ENCODE measurements around the gene SLC43A3.

Gene SLC43A3

DNA sequence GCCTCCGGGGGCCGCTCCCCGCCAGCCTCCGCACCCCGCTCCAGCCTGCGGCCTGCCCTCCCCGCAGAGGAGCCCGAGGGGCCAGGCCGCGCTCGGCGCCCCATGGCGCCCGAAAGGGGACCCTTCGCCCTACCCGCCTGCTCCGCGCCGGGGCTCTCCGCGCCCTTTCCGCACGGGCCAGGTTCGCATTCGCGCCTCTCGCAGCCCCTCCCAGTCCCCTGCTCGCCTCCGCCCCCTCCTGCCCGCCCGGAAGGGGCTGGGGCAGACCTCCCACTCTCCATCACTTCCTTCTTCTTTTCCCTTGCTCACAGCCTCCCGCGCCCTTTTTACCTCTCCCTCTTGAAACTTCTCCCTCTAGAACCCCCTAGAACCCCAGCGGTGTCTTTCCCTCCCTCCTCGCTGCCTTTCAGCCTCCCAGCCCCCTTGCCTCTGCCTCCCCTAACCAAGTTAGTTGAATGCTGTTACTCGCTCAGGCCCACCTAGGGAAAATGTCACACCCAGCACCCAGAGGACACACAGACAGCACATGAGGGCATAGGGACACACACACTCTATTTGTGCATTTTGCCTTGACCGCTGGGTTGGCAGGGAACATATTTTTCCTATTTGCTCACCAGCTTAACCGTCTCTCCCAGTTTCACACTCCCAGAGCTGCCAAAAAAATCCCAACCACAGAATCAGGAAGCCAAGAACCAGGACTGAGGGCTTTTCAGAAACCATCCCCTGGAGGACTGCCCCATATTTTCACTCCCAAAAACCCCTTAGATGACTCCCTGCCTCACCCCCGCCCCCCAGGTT is at the start of gene SLC43A3:
Gene SLC43A3 (minus strand): TSS at position 193 of the 798 bp plus-strand sequence. CDS start 949 bp downstream, outside the sequence.
- peak; percentile 67 for DNase-seq

DNA sequence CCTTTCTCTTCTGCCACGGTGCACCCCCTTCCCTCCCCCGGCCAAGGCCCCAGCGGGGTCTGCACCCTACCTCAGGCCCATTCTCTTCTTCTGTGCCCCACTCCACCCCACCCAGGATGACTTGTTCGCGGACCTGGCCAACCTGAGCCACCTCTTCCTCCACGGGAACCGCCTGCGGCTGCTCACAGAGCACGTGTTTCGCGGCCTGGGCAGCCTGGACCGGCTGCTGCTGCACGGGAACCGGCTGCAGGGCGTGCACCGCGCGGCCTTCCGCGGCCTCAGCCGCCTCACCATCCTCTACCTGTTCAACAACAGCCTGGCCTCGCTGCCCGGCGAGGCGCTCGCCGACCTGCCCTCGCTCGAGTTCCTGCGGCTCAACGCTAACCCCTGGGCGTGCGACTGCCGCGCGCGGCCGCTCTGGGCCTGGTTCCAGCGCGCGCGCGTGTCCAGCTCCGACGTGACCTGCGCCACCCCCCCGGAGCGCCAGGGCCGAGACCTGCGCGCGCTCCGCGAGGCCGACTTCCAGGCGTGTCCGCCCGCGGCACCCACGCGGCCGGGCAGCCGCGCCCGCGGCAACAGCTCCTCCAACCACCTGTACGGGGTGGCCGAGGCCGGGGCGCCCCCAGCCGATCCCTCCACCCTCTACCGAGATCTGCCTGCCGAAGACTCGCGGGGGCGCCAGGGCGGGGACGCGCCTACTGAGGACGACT is 49.3 kb upstream of the SLC43A3 start:
- no peak for DNase-seq

DNA sequence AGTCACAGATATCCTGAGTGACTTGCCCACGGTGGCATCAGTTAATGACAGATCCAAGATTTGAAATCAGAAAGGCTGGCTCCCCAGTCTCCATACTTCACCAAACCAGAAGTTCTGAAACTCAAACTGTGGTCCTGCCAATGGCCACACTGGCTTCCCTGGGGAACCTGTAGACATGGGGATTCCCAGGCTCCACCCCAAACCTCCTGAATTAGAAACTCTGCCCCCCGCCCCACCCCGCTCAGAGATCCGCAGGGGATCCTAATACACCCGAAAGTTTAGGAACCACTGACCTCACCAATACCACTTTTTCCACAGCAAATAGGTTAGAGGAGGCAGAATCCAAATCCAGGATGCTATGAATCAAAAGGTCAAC is 48.7 kb upstream of the SLC43A3 start:
- no peak for DNase-seq

DNA sequence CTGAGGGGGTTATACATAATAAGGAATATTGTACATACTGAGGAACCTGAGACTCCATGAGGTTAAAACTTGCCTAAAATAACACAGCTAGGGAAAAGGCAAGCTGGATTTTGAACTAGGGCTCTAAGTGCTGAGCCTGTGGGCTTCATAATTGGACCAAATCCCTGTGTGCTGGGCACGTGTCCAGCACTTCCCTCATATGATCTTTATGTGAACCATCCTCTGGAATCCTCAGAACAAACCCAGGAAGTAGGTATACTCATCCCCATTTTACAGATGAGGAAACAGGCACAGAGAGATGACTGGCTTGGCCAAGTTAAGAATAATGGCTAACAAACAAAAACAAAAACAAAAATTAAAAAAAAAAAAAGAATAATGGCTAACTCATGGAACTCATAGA is 48.3 kb upstream of the SLC43A3 start:
- DNase-seq = no peak

DNA sequence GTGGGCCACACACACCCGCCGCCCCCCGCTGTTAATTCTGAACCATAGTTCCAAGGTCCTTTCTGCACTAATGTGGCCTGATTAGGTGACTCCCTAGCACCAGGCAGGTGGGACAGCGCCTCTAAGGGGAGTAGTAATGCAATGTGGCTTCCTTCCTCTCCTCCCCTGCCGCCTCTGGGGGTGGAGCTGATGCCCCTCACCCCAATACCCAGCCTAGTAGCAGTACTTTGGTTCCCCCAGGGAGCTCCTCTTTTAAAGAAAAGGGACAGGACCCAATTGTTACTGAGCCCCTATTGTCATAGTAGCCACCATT is 47.8 kb upstream of the SLC43A3 start:
- no peak for DNase-seq

DNA sequence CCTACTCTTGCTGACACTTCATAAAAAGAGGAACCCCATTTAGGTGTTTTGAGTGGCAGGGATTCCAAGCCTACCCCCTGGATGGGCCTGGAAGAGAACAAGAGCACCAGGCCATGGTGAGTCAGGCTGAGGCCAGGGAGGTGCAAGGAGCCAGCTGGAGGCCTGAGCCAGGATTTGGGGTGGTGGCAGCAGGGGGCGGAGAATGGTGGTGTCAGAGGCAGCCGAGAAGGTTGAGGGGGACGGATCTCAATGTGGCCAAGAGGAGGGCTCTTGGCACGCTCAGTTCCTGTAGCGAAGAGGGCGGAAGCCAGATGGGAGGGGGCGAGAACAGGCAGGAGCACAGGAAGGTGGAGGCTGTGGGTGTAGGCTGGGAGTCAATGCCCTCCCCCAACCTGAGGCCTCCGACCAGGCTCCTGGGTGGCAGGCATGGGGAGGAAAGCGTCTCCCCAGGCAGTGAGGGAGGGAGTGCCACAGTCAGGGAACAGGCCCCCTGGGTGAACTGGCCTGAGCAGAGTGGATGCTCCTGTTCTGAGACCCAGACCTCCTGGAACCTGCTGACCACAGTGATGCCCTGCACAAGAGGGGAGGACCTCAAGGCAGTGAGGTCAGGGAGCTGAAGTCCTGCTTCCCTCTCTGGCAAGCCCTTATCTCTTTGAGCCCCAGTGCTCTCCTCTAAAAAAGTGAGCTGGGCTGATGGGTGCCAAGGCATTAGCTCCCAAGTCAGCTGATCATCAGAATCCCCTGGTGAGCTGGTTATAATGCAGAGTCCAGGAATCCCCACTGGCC is 47.3 kb upstream of the SLC43A3 start:
- DNase-seq = no peak

DNA sequence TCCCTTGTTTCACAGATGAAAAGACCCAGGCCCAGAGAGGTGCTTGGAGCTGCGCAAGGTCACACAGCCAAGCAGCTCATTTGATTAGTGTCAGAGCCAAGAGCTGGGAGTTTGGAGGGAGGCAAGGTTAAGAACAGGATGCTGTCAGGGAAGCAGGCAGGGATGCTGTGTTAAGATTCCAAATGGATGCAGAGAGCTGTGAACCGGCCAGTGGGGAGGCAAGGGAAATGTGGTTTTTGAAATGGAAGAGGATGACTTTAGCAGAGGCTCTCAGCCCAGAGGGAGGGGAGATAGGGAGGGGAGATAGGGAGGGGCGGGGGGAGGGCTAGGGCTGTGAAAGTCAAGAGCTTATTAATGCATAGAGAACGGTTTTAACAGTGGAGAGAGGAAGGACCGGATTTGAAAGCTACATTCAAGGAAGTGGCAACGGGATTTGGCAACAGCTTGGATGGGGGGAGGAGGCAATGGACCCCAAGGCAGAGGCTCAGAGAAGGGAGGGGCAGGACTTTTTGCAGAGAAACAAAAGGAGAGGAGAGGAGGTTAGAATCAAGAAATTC is 46.4 kb upstream of the SLC43A3 start:
- no peak for DNase-seq

DNA sequence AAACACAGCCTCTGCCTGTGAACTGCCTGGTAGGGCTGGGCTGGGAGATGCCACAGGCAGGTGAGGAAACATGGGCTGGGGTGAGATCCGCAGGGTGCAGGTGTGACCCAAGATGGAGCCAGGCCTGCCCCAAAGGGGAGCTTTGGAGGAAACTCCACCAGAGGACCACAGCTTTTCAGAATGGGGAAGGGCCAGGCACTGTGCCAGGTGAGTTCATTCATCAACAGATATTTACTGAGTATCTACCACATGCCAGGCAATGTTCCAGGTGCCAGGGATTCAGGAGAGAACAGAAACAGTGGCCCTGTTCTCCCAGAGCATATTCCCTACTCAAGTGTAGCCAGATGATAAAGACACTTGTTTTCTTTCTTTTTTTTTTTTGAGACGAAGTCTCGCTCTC is 44.6 kb upstream of the SLC43A3 start:
- DNase-seq = no peak

DNA sequence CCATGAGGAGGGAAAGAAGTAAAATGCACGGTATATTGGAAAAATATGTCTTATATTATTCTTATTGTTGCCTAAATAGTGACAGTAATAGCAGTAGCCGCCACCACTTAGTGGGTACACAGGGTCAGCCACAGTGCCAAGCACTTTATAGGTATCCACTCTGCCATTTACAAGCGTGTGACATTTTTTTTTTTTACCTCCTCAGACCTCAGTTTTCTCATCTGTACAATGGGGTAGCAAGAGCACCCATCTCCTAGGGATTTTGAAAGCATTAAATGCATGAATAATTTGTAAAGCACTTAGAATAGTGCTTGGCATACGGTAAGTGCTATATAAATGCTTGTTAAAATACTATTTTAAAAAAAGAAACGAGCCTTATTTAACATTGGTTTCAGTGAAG is 42.3 kb upstream of the SLC43A3 start:
- no peak for DNase-seq

DNA sequence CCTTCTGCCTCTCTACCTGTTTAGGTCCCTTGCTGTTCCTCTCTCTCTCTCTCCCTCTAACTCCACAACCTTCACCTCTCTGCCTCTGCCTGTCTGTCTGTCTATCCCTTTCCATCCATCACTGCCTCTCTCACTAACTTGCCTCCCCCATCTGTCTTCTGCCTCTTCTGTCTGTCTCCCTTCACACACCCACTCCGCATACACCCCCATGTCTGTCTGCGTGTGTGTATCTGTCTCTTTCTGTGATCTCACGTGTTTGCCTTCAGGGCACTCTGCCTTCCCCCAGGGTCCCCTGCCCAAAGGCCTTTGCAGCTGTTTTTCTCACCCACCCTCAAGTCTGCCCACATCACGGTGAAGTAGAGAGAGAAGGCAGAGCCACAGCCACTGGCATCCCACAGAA is 41.4 kb upstream of the SLC43A3 start:
- DNase-seq = no peak

DNA sequence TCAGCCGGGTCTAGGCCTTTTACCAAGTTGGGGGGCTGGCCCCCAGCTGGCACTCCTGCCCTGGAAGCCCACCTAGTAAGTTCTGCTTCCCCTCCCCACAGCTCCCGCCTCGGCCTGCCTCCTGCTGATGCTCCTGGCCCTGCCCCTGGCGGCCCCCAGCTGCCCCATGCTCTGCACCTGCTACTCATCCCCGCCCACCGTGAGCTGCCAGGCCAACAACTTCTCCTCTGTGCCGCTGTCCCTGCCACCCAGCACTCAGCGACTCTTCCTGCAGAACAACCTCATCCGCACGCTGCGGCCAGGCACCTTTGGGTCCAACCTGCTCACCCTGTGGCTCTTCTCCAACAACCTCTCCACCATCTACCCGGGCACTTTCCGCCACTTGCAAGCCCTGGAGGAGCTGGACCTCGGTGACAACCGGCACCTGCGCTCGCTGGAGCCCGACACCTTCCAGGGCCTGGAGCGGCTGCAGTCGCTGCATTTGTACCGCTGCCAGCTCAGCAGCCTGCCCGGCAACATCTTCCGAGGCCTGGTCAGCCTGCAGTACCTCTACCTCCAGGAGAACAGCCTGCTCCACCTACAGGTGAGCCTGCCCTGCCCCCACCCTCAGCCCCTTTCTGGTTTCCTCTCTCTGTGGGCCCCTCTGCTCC is 40.7 kb upstream of the SLC43A3 start:
- no peak for DNase-seq

DNA sequence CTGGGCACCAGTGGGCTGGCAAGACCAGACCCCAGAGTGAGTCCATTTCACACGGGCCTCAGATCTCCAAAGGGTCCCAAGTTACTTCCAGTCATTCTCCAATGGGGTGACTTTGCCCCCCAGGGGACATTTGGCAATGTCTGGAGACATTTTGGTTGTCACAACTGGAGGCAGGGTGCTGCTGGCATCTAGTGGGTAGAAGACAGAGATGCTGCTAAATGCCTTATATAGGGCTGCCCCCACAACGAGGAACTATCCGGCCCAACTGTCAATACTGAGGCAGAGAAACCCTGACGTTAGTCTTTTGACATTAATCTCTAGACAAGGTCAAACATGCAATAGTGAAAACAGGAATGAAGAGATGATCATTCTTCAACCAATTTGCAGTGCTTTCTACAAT is 39.8 kb upstream of the SLC43A3 start:
- DNase-seq = no peak

DNA sequence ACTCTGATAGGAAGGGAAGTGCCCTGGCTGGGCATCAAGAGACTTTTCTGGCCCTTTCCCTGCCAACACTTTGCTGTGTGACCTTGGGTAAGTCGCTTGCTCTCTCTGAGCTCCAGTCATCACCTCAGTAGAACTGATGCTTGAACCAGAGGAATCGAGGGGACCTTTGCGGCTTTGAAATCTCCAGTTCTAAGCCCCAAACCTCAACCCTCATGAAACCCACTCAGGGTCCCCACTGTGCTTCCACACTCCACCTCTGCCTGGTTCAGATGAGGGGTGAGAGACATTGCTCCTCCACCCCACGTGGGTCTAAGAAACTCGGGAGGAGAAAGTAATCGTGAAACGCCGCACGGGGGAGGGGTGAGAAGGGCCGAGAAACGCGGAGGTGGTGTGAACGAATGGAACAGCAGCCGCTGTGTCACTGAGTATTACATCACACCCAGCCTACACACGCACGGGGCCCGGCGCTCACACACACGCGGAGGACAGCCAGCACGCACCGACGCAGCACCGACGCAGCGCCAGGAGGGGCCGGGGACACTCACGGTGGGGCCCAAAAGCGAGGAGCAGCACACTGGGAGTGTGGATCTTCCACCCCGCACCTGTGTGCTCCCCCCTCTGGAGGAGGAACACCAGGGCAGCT is 37.7 kb upstream of the SLC43A3 start:
- no peak for DNase-seq

DNA sequence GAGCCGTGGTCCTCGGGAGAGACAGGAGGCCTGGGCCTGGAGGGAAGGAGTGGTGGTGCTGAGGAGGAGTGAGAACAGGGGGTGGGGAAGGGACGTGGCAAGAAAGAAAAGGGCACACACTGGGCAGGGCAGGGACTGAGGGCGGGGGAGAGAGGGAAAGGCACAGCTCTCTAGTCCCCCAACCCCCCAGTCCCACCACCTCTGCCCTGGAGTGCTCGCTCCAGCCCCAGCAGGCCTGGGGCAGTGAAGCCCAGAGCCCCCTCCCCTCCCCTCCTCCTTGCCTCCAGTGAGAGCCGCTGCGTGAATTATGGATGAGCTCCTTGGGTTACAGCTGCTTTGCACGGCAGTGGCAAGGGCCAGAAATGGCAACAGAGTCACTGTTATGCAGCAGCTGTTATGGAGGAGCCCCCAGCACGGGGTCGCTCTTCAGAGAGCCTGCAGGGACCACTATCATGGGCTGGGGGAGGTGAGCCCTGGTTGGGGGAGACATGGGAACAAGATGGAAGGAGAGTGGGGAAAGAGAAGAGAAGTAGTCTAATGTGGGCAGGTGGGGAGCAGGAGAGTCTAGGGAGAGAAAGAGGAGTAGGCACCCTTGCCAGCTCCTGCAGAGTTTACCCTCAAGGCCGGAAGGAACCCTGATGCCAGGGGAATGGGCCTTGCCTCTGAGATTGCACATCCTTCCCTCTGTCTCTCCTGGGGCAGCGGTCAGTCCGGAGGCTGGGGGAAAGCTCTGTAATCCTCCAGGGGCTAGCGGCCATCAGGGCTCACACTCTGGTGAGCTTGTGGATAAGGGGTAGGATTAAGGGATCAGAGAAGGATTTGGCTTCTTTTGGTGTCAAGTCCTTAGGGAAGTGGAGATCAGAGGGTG is 37.0 kb upstream of the SLC43A3 start:
- no peak for DNase-seq

DNA sequence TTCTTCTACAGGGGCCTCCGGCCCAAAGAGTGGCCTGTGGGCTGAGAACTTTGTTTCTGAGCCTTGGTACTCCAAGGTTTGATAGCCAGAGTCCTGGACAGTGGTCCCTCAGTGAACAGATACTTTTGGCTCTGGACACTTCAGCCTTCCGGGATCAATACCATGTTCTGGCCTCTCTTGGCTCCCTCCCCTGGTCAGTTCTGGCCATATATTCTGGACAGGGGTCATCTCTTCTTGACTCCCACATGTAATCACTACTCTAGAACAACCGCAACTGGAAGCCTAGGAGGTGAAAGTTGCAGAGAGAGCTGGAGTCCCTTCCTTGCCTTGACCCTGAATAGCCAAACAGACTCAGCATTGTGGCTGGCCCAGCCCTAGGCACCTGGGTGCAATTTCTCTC is 35.7 kb upstream of the SLC43A3 start:
- no peak for DNase-seq

DNA sequence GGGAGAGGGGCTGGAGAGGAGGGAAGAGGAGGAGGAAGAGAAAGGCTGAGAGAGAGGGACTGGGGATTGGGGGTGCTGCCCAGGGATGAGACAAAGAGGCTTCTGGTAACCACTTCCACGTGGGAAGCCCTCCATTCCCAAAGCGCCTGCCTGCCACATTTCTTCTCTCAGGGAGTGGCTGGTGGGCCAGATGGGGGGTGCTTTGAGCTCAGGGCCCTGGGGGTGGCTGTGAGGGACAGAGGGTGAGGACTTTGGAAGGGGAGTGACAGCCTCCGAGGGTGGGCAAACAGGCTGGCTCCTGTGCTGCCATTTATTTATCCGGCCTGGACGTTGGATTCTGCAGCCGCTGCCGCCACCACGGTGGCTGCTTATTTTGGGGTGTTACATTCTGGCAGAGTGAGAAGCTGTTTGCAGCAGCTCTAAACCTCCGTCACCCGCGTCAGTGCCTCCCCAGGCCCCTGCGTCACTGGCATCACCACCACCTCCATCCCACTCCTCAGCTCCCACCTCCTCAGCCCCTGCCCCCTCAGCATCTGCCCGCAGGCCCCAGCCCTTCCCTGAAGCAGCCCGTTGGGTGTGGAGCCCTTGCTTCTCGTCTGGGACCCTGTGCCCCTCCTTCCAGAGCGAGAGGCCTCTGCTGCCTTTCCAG is 35.0 kb upstream of the SLC43A3 start:
- no peak for DNase-seq

DNA sequence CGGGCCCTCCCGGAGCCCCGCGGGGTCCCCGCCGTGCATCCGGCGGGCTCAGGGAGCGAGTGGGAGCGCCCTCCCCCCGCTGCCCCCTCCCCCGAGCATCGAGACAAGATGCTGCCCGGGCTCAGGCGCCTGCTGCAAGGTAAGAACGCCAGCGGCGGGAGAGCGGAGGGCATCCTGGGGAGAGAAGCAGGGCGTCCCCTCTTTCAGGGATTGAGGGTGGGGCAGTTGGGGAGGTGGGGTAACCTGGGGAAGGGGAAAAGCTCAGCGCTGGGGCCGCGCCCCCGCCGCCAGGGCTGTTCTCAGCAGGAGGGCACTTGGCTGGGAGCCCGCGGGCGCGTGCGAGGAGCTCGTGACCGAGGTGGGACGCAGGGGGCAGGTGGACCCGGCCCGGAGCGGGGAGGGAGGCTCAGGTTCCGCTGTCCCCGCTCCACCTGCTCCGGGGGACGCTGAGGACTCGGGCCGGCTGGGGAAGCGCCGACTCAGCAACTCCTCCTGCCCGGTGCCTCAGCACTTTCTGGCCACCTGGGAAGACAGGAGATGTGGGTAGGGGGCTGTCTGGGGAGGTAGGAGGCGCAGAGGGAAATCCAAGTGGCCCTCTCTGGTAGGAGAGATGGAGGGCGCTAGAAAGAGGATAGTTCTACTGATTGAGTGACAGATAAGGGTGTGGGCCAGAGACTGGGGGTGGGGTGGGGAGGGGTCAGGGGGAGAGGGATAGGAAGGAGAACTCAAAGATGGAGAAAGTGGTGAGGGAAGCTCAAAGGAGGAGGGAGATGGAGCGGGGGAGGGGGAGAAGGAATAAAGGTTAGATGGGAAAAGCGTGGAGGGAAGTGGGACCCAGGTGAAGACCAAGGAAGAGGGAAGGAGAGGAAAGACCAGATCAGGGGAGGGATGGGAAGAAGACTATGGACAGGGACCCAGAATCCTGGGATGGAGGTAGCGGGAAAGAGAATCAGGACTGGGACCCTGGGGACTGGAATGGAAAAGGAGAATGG is 34.1 kb upstream of the SLC43A3 start:
- no peak for DNase-seq

DNA sequence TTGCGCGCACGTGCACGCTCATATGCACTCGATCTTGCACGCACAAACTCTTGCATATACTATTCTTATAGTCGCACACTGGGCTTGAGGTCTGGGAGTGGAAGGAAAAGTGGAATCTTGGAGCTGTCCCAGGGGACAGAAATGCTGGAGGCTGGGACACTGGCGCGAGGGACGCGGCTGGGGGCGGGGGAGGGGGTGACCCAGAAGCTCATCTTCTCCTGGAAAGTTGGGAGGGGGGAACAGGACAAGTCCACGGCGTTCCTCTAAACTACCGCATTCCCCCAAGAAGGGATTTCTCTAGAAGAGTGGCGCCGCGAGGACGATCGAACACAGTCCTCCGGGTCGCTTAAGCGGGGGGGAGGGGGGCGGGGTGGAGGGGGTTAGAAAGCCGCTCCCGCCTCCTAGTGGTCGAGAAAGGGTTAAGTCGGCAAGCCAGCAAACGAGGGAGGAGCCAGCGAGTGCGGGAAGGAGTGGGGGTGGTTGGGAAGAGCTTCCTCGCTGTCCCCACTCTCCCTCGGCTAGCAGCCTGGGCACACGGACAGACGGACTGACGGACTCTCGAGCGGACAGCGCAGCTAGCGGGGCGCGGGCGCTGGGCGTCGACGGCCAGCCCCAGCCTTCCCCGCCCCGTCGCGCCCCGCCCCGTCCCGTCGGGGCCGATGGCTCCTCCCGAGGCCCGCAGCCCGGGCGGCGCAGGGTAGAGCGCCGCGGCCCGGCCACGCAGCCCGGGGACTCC is 33.3 kb upstream of the SLC43A3 start, which contains the start of gene RTN4RL2:
Gene RTN4RL2 (plus strand): TSS at position 507 of the 736 bp plus-strand sequence. CDS start 338 bp downstream, outside the sequence.
- peak; percentile 33 for DNase-seq
